Pericardium fibroblast (primary cell): ENCODE measurements around the gene ADCY3. TPM values are rescaled to one million over a fixed set of nuclear protein-coding genes. Genes with fewer than 3 reads are reported as not detected.

Experiments used
- total RNA-seq: library from RNA; depleted of rRNA; stranded (reverse); fragments of >200 nt; gene quantifications from 2 replicates; pipeline ENCODE4 v1.2.3, GENCODE V29; 2015

The ADCY3 gene
- total RNA-seq, result 46.4 and 51.9 TPM in 2 replicates

DNA sequence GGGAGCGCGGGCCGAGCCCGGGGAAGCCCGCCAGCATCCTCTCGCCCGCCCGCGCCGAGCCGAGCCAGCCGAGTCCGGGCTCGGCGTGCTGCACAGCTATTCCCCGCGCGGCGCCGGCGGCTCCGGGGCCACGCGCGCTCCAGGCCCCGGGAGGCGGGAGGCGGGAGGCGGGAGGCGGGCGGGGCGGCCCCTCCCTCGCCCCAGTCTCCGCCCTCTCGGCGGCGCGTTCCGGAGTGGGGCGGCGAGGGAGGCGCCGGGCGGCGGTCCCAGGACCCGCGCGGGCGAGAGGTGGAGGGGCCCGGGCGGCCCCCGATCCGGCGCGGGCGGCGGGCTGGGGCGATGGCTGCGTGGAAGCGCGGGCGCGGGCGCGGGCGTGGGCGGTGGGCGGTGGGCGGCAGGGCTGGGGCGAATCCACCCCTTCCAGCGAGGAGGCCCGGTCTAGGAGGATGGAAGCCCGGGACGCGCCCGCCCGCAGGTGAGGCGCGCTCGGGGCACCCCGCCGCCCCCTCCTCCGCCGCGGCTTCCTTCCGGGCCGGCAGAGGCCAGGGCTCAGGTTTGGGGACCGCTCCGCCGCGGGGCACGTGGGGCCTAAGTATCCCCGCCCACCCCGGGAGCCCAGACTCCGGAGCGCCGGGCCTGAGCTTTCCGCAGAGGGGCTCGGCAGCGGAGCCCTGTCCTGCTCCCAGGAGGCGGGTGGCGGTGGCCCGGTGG lies at the start of gene ADCY3:
ADCY3 (minus strand) TSS at position 140 of the 711 bp plus-strand sequence. CDS start 1,250 bp downstream, outside the sequence.

DNA sequence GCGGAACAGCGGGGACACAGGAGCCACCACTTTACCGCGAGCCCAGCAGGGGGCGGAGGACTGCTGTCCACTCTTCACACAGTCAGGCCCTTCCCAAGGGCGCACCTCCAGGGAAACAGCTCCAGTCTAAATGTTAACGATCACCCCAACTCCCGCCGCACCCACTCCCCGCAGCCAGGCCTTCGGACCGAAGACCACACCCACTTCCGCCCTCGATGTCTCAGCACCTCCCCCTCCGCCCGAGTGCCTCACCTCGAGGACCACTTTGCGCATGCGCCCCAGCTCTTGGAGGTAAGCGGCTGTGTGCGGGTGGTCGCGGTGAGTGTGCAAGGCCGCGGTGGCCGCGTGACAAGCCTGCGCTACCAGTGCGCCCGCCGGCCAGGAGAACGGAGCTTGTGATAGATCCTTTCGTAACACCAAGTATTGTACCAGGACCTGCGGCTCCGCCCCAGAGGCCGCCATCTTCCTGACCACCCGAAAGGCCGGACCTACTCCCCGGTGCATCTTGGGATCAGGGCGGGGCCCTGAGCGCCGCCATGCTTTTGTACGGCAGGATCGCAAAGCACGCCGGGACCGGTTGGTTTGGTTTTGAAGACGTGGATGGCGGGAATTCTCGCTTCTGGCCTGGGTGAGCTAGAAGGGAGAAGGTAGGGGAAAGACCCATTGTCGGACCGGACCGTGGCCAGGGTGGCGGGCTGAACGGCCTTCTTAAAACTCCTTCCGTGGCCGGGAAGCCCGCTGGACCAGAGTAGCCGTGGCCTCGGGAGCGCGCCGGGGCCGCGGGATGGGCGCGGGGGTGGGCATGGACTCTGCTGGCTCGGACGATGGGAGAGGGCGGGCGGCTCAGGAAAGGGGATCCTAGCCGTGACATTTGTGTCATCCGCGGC lies 126.9 kb downstream of the ADCY3 start, which contains the start of the genes CENPO and PTRHD1:
CENPO (plus strand) TSS at position 552 of the 887 bp plus-strand sequence. CDS start 495 bp downstream, outside the sequence.
PTRHD1 (minus strand) TSS at position 518 of the 887 bp plus-strand sequence; CDS start at position 504, 14 bp downstream.

Other genes with a start within 250 kb of the ADCY3 start
- 74.7 and 97.1 TPM in 2 replicates for gene PTRHD1, start 126.8 kb downstream of the ADCY3 start, total RNA-seq
- 5.6 and 5.8 TPM in 2 replicates for gene CENPO, start 126.8 kb downstream of the ADCY3 start, total RNA-seq
- gene DNAJC27, start 51.7 kb upstream of the ADCY3 start, total RNA-seq, result 1.5 and 2.1 TPM in 2 replicates
- gene EFR3B, start 121.8 kb upstream of the ADCY3 start, total RNA-seq, result 0.47 and 0.60 TPM in 2 replicates
- gene POMC, start 248.3 kb upstream of the ADCY3 start, total RNA-seq, result 5.3 and 6.1 TPM in 2 replicates